H9 (cell line): ENCODE measurements around the gene VPS54. TPM values are rescaled to one million over a fixed set of nuclear protein-coding genes. Genes with fewer than 3 reads are reported as not detected.

Experiments used
- DNase-seq: peaks from one replicate; pipeline ENCODE4 v3.0.0-alpha.2; 2017
- H2AFZ ChIP-seq: one replicate; pipeline ENCODE4 v1.6.1; 2013; ENCODE audit warnings: mild to moderate bottlenecking, low read length, control low read depth, moderate library complexity
- H2AK5ac ChIP-seq: 2 replicates; pipeline ENCODE4 v1.6.1; 2013; ENCODE audit warnings: low read length, control low read depth, mixed read lengths; ENCODE audit not compliant: insufficient read length
- H2BK120ac ChIP-seq: one replicate; pipeline ENCODE4 v1.6.1; 2013; ENCODE audit warnings: low read depth, mild to moderate bottlenecking, low read length, control low read depth, inconsistent platforms; ENCODE audit not compliant: poor library complexity, severe bottlenecking
- H2BK12ac ChIP-seq: 2 replicates; pipeline ENCODE4 v1.6.1; 2013; ENCODE audit warnings: low read length, control low read depth, mixed read lengths, low read depth; ENCODE audit not compliant: insufficient read length
- H2BK15ac ChIP-seq: 2 replicates; pipeline ENCODE4 v1.6.1; 2013; ENCODE audit warnings: low read depth, low read length, control low read depth
- H2BK20ac ChIP-seq: one replicate; pipeline ENCODE4 v1.6.1; 2013; ENCODE audit warnings: low read depth, mild to moderate bottlenecking, low read length, control low read depth, inconsistent platforms; ENCODE audit not compliant: poor library complexity, severe bottlenecking
- H2BK5ac ChIP-seq: 2 replicates; pipeline ENCODE4 v1.6.1; 2013; ENCODE audit warnings: low read length, control low read depth, mixed read lengths; ENCODE audit not compliant: insufficient read length
- H3K14ac ChIP-seq: 2 replicates; pipeline ENCODE4 v1.6.1; 2013; ENCODE audit warnings: low read length, control low read depth; ENCODE audit not compliant: insufficient read depth
- H3K18ac ChIP-seq: 2 replicates; pipeline ENCODE4 v1.6.1; 2013; ENCODE audit warnings: low read depth, mild to moderate bottlenecking, mixed read lengths, low read length, control low read depth; ENCODE audit not compliant: insufficient read length
- H3K23ac ChIP-seq: 2 replicates; pipeline ENCODE4 v1.6.1; 2013; ENCODE audit warnings: low read length, control low read depth, mixed read lengths, low read depth; ENCODE audit not compliant: insufficient read length
- H3K23me2 ChIP-seq: 2 replicates; pipeline ENCODE4 v1.6.1; 2013; ENCODE audit warnings: low read depth, mild to moderate bottlenecking, mixed read lengths, low read length, control low read depth; ENCODE audit not compliant: insufficient read length, poor library complexity, severe bottlenecking
- H3K27ac ChIP-seq: 2 replicates; pipeline ENCODE4 v1.5.1; 2013; ENCODE audit warnings: low read length, control low read depth, mixed read lengths, low read depth; ENCODE audit not compliant: insufficient read length
- H3K27me3 ChIP-seq: 2 replicates; pipeline ENCODE4 v1.6.1; 2013; ENCODE audit warnings: low read length, control low read depth, inconsistent platforms; ENCODE audit not compliant: insufficient read depth
- H3K4ac ChIP-seq: 2 replicates; pipeline ENCODE4 v1.6.1; 2013; ENCODE audit warnings: low read depth, mild to moderate bottlenecking, control low read depth, inconsistent platforms, low read length, moderate library complexity
- H3K4me1 ChIP-seq: 2 replicates; pipeline ENCODE4 v1.6.1; 2013; ENCODE audit warnings: low read length, control low read depth, inconsistent platforms; ENCODE audit not compliant: insufficient read depth
- H3K4me2 ChIP-seq: 2 replicates; pipeline ENCODE4 v1.6.1; 2013; ENCODE audit warnings: low read length, control low read depth, mixed read lengths; ENCODE audit not compliant: insufficient read length, insufficient read depth
- H3K56ac ChIP-seq: 2 replicates; pipeline ENCODE4 v1.6.1; 2013; ENCODE audit warnings: low read depth, mild to moderate bottlenecking, mixed read lengths, low read length, control low read depth; ENCODE audit not compliant: insufficient read length
- H3K79me1 ChIP-seq: 2 replicates; pipeline ENCODE4 v1.6.1; 2013; ENCODE audit warnings: low read depth, mild to moderate bottlenecking, moderate library complexity, low read length, control low read depth, inconsistent platforms; ENCODE audit not compliant: insufficient read depth, poor library complexity, severe bottlenecking
- H3K79me2 ChIP-seq: 2 replicates; pipeline ENCODE4 v1.6.1; 2013; ENCODE audit warnings: low read length, control low read depth, inconsistent platforms; ENCODE audit not compliant: insufficient read depth
- H3K9ac ChIP-seq: 2 replicates; pipeline ENCODE4 v1.6.1; 2013; ENCODE audit warnings: low read length, control low read depth, mixed read lengths; ENCODE audit not compliant: insufficient read length; ENCODE audit errors: extremely low read depth
- H3K9me3 ChIP-seq: one replicate; pipeline ENCODE4 v1.6.1; 2013; ENCODE audit warnings: low read depth, low read length, inconsistent platforms; ENCODE audit not compliant: control insufficient read depth
- H3T11ph ChIP-seq: one replicate; pipeline ENCODE4 v1.6.1; 2013; ENCODE audit warnings: mild to moderate bottlenecking, low read length, control low read depth, inconsistent platforms
- H4K20me1 ChIP-seq: one replicate; pipeline ENCODE4 v1.6.1; 2013; ENCODE audit not compliant: control insufficient read depth, insufficient read length, insufficient read depth
- H4K5ac ChIP-seq: 2 replicates; pipeline ENCODE4 v1.6.1; 2013; ENCODE audit warnings: low read depth, mild to moderate bottlenecking, mixed read lengths, low read length, control low read depth; ENCODE audit not compliant: insufficient read length
- H4K8ac ChIP-seq: replicated peaks from 2 replicates; pipeline ENCODE4 v1.6.1; 2013; ENCODE audit warnings: low read length, control low read depth, mixed read lengths, low read depth; ENCODE audit not compliant: insufficient read length
- H4K91ac ChIP-seq: 2 replicates; pipeline ENCODE4 v1.6.1; 2013; ENCODE audit warnings: low read depth, mild to moderate bottlenecking, moderate library complexity, mixed read lengths, low read length, control low read depth; ENCODE audit not compliant: insufficient read length
- H3K27ac Mint-ChIP-seq, 3 experiments: 2 replicates in 2 of 3; 3 replicates in 1 of 3; pipeline ENCODE4 v1.8.0; 2020 to 2021; ENCODE audit warnings: mixed read lengths in 3 of 3, mild to moderate bottlenecking in 1 of 3, moderate library complexity in 1 of 3
- H3K27me3 Mint-ChIP-seq: 2 replicates; pipeline ENCODE4 v1.8.0; 2021; ENCODE audit warnings: low read depth, mild to moderate bottlenecking, moderate library complexity, mixed read lengths
- H3K36me3 Mint-ChIP-seq, 3 experiments: 2 replicates in 2 of 3; 3 replicates in 1 of 3; pipeline ENCODE4 v1.8.0; 2020 to 2021; ENCODE audit warnings: low read depth in 3 of 3, mixed read lengths in 3 of 3; ENCODE audit not compliant: insufficient read depth in 1 of 3
- H3K4me1 Mint-ChIP-seq, 2 experiments: 2 replicates each; pipeline ENCODE4 v1.8.0; 2020; ENCODE audit warnings: mixed read lengths in 2 of 2
- H3K4me3 Mint-ChIP-seq, 2 experiments: 2 replicates in 1 of 2; 3 replicates in 1 of 2; pipeline ENCODE4 v1.8.0; 2020 to 2021; ENCODE audit warnings: mild to moderate bottlenecking in 2 of 2, mixed read lengths in 2 of 2, moderate library complexity in 1 of 2
- H3K9me3 Mint-ChIP-seq, 2 experiments: 2 replicates in 1 of 2; 3 replicates in 1 of 2; pipeline ENCODE4 v1.8.0; 2020; ENCODE audit warnings: mild to moderate bottlenecking in 2 of 2, mixed read lengths in 2 of 2, moderate library complexity in 1 of 2
- CTCF ChIP-seq: fragments of 200-600 bp; sonication (generic); conservative IDR thresholded peaks from 3 replicates; pipeline ENCODE4 v1.8.0; 2021; ENCODE audit warnings: antibody characterized with exemption, mild to moderate bottlenecking
- WGBS: extraction: QIAGEN DNeasy Blood & Tissue Kit; methylation state at CpG from one replicate; pipeline ENCODE4 v1.1.7; 2013; ENCODE audit warnings: missing lambda C conversion rate, low lambda C conversion rate, mixed read lengths; ENCODE audit not compliant: insufficient read length; ENCODE audit errors: extremely low coverage; 5-methylcytosine and 5-hydroxymethylcytosine counted together
- total RNA-seq: library from RNA; stranded (reverse); gene quantifications from 2 replicates; pipeline ENCODE4 v1.2.1, GENCODE V29; 2021

Gene VPS54
- total RNA-seq, 1 experiment from 2014 or later = 13.4 TPM

- no peak overlapping the region for H3K4me3 Mint-ChIP-seq
Observed at GRCh38 chr2:63976125-63976510, 43.1 kb downstream of the VPS54 start.

More at GRCh38 chr2:63976125-63976510, 43.1 kb downstream of the VPS54 start:
- Histone ChIP-seq H3K23ac (no peak overlapping the region), H2BK5ac (no peak overlapping the region), H3K27ac (no peak overlapping the region), H3K18ac (no peak overlapping the region), H3K9me3 (no peaks in the 10 kb centered on the region), H2AK5ac (no peak overlapping the region), H3K79me2 (no peaks in the 10 kb centered on the region), H3K4me1 (no peaks in the 10 kb centered on the region), H3K4ac (no peak overlapping the region), H3K56ac (no peak overlapping the region), H4K5ac (no peak overlapping the region), H3T11ph (no peak overlapping the region), H2AFZ (no peak overlapping the region), H3K14ac (no peak overlapping the region), H3K9ac (no peak overlapping the region), H4K91ac (no peak overlapping the region), H2BK15ac (no peak overlapping the region), H3K4me2 (no peak overlapping the region), H2BK20ac (no peak overlapping the region), H3K23me2 (no peaks in the 10 kb centered on the region), H2BK12ac (no peak overlapping the region), H3K79me1 (no peaks in the 10 kb centered on the region), H4K20me1 (no peaks in the 10 kb centered on the region), H3K27me3 (no peaks in the 10 kb centered on the region), H4K8ac (no peak overlapping the region), H2BK120ac (no peak overlapping the region)
- WGBS = no CpG with 5 or more reads among the region's 7 CpGs
- Mint-ChIP-seq H3K27me3 (no peaks in the 10 kb centered on the region), H3K4me1 (no peaks in the 10 kb centered on the region), H3K9me3 (no peaks in the 10 kb centered on the region; a peak in 1 of 5 replicates), H3K27ac (no peak overlapping the region), H3K36me3 (peaks cover 9 to 37% (median 33%) of the 10 kb centered on the region in 3 experiments; a peak in 6 of 7 replicates)
- DNase-seq = no peak
- no peak for TF ChIP-seq CTCF
